Pancreas (tissue), 10 donors: ENCODE data around the gene LARGE2. TPM values are rescaled to one million over a fixed set of nuclear protein-coding genes. Genes with fewer than 3 reads are reported as not detected.

Experiments
- ATAC-seq, 4 donors: fragments of 200-7000 bp; cut with Tn5 transposase; one replicate each; pipeline versions ENCODE4 v1.8.0 to v1.9.1; 2020; ENCODE audit warnings: mild to moderate bottlenecking in 4 of 4, moderate library complexity in 4 of 4
- DNase-seq, 6 donors: peaks; one replicate each; pipeline ENCODE4 v3.0.0-alpha.2; 2020
- FAIRE-seq: peaks from 2 replicates; lab custom pipeline; 2012; peaks lifted over from hg19 to GRCh38; lab: Jason Lieb, UNC
- H3K27ac ChIP-seq, 4 donors: fragments of 200-600 bp; sonication (generic); 1 replicate in 3 of 4; 2 replicates in 1 of 4; pipeline versions ENCODE4 v1.5.0 to v1.8.0; 2020
- H3K27me3 ChIP-seq, 4 donors: fragments of 200-600 bp; one replicate each; pipeline ENCODE4 v1.8.0; 2021
- H3K36me3 ChIP-seq, 3 donors: fragments of 200-600 bp; sonication (generic) in 1 of 3; one replicate each; pipeline versions ENCODE4 v1.5.0 to v1.8.0; 2020 to 2021
- H3K4me1 ChIP-seq, 3 donors: fragments of 200-600 bp; one replicate each; pipeline ENCODE4 v1.8.0; 2021
- H3K4me3 ChIP-seq, 4 donors: fragments of 200-600 bp; sonication (generic) in 2 of 4; one replicate each; pipeline versions ENCODE4 v1.5.0 to v1.8.0; 2020 to 2021
- H3K9me3 ChIP-seq, 4 donors: fragments of 200-600 bp; one replicate each; pipeline ENCODE4 v1.8.0; 2021
- WGBS, 2 donors: extraction: QIAGEN DNeasy Blood & Tissue Kit; methylation state at CpG; one replicate each; pipeline ENCODE4 v1.1.7; 2013; 5-methylcytosine and 5-hydroxymethylcytosine counted together
- intact Hi-C, 3 donors: fragments of 100-400 bp; cut with DNase I; formaldehyde crosslinking; loops; one replicate each; pipeline versions ENCODE4 v1.11.1 to v1.14.2; 2022
- polyA plus RNA-seq, 2 donors: library from polyadenylated mRNA; stranded (reverse); fragments of 200-250 nt; gene quantifications; one replicate each; pipeline ENCODE4 v1.2.3, GENCODE V29; 2013
- total RNA-seq, 6 donors: library from RNA; stranded (reverse); fragmentation: NEBNext Ultra II Directional in 4 of 6; extraction: Animal tissue kit (Norgen Biotek cat#: 25700) in 4 of 6; gene quantifications; one replicate each; pipeline versions ENCODE4 v1.2.1 to v1.2.4, GENCODE V29; 2021 to 2023
- TF ChIP-seq, protein P1 (sequence below), 4 donors: fragments of 200-600 bp; sonication (generic) in 3 of 4; IDR thresholded peaks; one replicate each; pipeline versions ENCODE4 v1.5.0 to v1.8.0; 2021; ENCODE audit warnings: antibody characterized with exemption in 4 of 4
- donor health status: healthy with polysubstance abuse.
- donor health status: DM: no; HTN: no; CAD: no; lungs with moderate emphysema.
- donor health status: DM: no; HTN: no; CAD: no.
- donor health status: control.
- donor health status: control.
- donor health status: Bipolar disorder and iron deficiency.
- donor health status: DM: yes; HTN: yes; CAD: no.
- donor health status: DM: no; HTN: no; CAD: no.
- donor health status: DM: no; HTN: no; CAD: no.
- donor health status: DM: yes; HTN: yes; CAD: no.

The LARGE2 gene
- total and polyA plus RNA-seq, 8 donors, result 9.0 to 48.4 (median 18.2) TPM

DNA sequence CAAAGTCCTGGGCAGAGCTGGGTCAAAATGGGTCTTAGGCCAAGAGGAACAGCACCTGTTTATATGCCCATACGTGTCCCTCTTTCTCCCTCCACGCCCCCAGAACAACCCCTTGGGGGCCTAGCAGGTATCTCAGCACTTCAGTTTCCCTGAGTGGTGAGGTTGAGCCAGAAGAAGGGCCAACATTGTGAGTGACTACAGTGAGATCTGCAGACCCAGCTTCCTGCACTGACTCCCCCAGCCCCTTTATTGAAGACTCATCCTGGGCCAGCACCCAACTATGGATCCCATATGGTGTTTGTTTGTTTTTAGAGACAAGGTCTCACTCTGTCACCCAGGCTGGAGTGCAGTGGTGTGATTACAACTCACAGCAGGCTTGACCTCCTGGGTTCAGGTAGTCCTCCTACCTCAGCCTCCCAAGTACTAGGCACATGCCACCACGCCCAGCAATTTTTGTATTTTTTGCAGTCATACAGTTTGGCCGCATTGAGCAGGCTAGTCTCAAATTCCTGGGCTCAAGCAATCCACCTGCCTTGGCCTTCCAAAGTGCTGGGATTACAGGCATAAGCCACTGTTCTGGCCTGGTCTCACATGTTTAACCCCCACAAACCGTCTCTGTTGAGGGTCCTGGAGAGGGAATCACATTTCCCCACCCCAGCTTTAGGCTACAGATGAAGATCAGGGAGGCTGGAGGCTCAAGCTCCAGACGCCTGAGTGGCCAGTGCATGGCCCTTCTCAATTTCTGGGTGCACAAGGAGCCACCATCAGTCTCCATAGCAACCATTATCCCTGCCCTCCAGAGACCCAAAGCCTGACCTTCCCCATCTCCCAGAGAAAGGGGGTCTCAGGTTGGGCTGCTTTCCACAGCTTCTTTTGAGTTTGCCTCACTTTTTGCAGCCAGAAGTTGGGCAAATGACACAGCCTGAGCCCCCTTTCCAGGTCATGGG lies 1.7 kb upstream of the LARGE2 start:
- TF ChIP-seq, protein P1, sequence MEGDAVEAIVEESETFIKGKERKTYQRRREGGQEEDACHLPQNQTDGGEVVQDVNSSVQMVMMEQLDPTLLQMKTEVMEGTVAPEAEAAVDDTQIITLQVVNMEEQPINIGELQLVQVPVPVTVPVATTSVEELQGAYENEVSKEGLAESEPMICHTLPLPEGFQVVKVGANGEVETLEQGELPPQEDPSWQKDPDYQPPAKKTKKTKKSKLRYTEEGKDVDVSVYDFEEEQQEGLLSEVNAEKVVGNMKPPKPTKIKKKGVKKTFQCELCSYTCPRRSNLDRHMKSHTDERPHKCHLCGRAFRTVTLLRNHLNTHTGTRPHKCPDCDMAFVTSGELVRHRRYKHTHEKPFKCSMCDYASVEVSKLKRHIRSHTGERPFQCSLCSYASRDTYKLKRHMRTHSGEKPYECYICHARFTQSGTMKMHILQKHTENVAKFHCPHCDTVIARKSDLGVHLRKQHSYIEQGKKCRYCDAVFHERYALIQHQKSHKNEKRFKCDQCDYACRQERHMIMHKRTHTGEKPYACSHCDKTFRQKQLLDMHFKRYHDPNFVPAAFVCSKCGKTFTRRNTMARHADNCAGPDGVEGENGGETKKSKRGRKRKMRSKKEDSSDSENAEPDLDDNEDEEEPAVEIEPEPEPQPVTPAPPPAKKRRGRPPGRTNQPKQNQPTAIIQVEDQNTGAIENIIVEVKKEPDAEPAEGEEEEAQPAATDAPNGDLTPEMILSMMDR (IDR thresholded peaks at IDR 0.05), result no peak
- Histone ChIP-seq H3K9me3 (no peaks in the 10 kb centered on the region), H3K4me3 (peak overlapping the region in 1 of 4 donors; percentile 70), H3K27me3 (no peaks in the 10 kb centered on the region), H3K36me3 (no peaks in the 10 kb centered on the region), H3K4me1 (peaks cover 18 to 21% (median 19%) of the 10 kb centered on the region in 3 donors), H3K27ac (peak overlapping the region; percentile 93 to 96 (median 94))
- FAIRE-seq (no peak), DNase-seq (peak in 5 of 6 donors; percentile 8 to 45 (median 15)), ATAC-seq (no peak)
- 83 to 84% methylated on average over 6 of the region's 6 CpGs for WGBS, 2 donors
- intact Hi-C loops, result no loop called here

- 6 to 8% methylated on average over 32 to 54 of the region's 54 CpGs for WGBS, 2 donors
- TF ChIP-seq, protein P1 (IDR thresholded peaks at IDR 0.05), result no peak
- ATAC-seq, result peak; percentile 68 to 75 (median 74)
- Histone ChIP-seq H3K27ac (peak overlapping the region; percentile 93 to 96 (median 94)), H3K36me3 (no peaks in the 10 kb centered on the region), H3K9me3 (no peaks in the 10 kb centered on the region), H3K4me1 (peaks cover 13 to 16% (median 13%) of the 10 kb centered on the region in 3 donors), H3K27me3 (no peaks in the 10 kb centered on the region), H3K4me3 (peak overlapping the region; percentile 31 to 70 (median 67))
- intact Hi-C loops, result no loop called here
- no peak for FAIRE-seq
- DNase-seq, result peak; percentile 89 to 98 (median 95)
Observed at GRCh38 chr11:45921561-45922424, 663 bp upstream of the LARGE2 start.

DNA sequence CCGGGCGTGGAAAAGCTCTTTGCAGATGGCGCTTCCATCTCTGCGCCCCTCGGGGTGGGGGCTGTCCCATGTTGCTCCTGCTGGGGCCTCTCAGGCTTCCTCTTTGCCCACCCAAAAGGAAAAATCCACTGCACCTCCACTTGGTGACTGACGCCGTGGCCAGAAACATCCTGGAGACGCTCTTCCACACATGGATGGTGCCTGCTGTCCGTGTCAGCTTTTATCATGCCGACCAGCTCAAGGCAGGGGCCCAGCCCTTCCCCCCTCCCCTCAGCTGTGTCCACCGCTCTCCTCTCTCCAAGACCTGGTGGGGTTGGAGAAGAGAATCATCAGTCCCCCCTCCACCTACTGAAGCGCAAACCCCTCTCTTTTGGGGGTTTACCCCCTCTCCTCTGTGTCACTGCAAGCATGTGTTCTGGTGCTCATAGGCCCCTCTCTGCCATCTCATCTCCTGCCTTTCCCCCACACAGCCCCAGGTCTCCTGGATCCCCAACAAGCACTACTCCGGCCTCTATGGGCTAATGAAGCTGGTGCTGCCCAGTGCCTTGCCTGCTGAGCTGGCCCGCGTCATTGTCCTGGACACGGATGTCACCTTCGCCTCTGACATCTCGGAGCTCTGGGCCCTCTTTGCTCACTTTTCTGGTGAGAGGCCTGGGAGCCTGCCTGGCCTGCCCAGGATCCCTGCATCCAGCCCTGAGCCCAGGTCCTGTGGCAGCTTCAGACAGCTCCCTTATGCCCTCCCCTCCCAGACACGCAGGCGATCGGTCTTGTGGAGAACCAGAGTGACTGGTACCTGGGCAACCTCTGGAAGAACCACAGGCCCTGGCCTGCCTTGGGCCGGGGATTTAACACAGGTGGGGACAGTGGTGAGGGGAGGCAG lies 1.8 kb downstream of the LARGE2 start:
- H3K27ac ChIP-seq, result no peak overlapping the region
- intact Hi-C loops, result no loop called here
- no peak for FAIRE-seq

GRCh38 chr11:45924927-45925326 lies 2.5 kb downstream of the LARGE2 start:
- Histone ChIP-seq H3K9me3 (no peaks in the 10 kb centered on the region), H3K4me1 (peaks cover 10 to 12% (median 11%) of the 10 kb centered on the region in 3 donors), H3K27ac (no peak overlapping the region), H3K4me3 (no peak overlapping the region), H3K36me3 (peaks cover 0 to 8% (median 0%) of the 10 kb centered on the region in 3 donors), H3K27me3 (no peaks in the 10 kb centered on the region)
- FAIRE-seq (no peak), ATAC-seq (no peak), DNase-seq (no peak)
- intact Hi-C loops, result no loop called here
- TF ChIP-seq, protein P1 (IDR thresholded peaks at IDR 0.05), result no peak
- WGBS, 2 donors, result 92 to 93% methylated on average over 6 of the region's 6 CpGs

More for the DNA sequence above, 1.8 kb downstream of the LARGE2 start:
- H3K4me3 ChIP-seq, result no peak overlapping the region
- H3K36me3 ChIP-seq, result peaks cover 0 to 8% (median 0%) of the 10 kb centered on the region in 3 donors
- WGBS, 2 donors, result 83 to 84% methylated on average over 22 of the region's 22 CpGs
- DNase-seq (peak in 4 of 6 donors; percentile 15 to 68 (median 25)), ATAC-seq (no peak)
- no peaks in the 10 kb centered on the region for H3K27me3 ChIP-seq
- H3K4me1 ChIP-seq, result peaks cover 10 to 12% (median 11%) of the 10 kb centered on the region in 3 donors
- H3K9me3 ChIP-seq, result no peaks in the 10 kb centered on the region
- TF ChIP-seq, protein P1 (IDR thresholded peaks at IDR 0.05), result no peak
